SK-N-MC (cell line): ENCODE data around the gene NHSL1.

Source experiments
- EZH2 ChIP-seq: fragments of 200-600 bp; sonication (generic); IDR thresholded peaks from one replicate; pipeline ENCODE4 v1.6.1; 2017; ENCODE audit warnings: antibody characterized with exemption
- FOXP2 ChIP-seq: optimal IDR thresholded peaks from 2 replicates; pipeline ENCODE3; 2011; ENCODE audit warnings: mild to moderate bottlenecking, moderate library complexity; ENCODE audit not compliant: insufficient read depth; ENCODE audit errors: extremely low read length, control extremely low read depth
- POLR2AphosphoS5 ChIP-seq: IDR thresholded peaks from 2 replicates; pipeline ENCODE4 v1.6.1; 2012; ENCODE audit warnings: mild to moderate bottlenecking, low read depth, low read length, borderline replicate concordance

GRCh38 chr6:138499303-138500018, at the start of gene NHSL1:
- TF ChIP-seq POLR2AphosphoS5 (no peak), EZH2 (no peak), FOXP2 (no peak)
